Stimulated activated naive CD4-positive, alpha-beta T cell (primary cell): ENCODE results near the gene IFI27L1.
A peak's percentile ranks its signal among the peaks of the same experiment; 100 is the strongest.

Source experiments
- DNase-seq, 6 experiments: peaks; one replicate each; lab custom pipeline; 2025; lab: John Stamatoyannopoulos, UW

Gene IFI27L1

DNA sequence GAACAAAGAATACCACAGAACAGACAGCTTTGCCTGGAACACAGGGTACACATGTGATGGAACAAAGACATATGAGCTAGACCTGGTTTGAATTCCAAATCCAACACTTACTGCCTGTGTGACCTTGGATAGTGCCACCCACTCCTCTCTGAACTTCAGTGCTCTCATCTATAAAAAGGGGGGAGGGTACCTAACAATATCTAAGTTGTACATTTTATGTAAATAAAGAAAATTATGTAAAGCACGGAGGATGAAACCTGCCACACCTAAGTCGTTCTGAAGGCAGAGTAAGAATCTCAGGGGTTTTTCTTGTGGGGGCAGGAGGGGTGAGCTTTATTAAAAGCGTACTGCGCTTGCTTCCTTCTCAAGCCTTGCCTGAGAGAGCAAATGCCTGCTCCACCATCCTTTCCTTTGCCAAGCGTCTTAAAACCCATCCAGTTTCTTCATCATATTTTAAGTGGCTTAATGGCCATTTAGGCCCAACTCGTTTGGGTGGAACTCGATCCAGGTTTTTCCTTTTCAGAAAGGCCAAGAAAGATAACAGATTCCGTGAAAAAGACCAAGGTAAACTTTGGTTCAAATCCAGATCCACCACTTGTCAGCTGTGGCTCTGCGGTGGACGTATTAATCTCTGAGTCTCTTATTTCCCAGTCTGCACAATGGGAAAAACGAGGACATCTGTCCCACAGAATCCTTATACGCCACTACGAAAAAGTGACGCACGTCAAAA lies 1.1 kb upstream of the IFI27L1 start:
- DNase-seq = peak in 2 of 6 experiments; percentile 31 to 58

- no peak for DNase-seq
These were observed 293 bp downstream of the IFI27L1 start for GRCh38 chr14:94081386-94081820.

DNA sequence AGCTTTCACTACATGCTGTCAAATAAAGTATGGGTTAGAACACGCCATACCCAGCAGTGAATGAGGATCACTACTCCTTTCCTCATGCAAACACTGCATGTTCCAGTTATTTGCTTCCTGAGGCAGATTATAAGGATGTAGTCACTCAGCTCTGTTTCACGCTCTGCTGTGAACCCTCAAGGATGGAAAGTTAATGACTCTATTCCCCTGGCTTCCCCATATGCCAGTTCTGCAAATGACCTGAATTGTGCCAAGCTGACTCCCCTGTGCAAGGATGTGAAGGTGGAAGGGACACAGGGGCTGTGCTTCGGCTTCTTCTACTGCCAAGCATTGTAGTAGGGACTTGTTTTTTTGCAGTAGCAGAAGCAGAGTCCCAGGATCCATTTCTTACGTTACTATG lies 6.8 kb downstream of the IFI27L1 start:
- DNase-seq = no peak

DNA sequence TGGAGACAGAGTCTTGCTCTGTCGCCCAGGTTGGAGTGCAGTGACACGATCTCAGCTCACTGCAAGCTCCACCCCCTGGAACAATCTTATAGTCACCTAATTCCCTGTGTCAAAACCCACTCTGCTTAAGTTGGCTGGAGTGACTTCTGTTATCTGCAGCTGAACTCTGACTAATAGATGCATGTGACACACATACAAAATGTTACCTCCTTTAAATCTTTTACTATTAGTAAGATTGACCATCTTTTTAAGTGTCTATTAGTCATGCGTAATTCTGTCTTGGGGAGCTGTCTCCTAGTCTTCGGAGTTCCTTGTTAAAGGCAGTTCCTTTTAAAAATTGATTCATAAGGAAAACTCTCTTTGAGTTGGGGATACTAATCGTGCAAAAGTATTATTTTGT lies 7.4 kb downstream of the IFI27L1 start:
- DNase-seq = no peak

GRCh38 chr14:94089479-94089878 lies 8.4 kb downstream of the IFI27L1 start:
- no peak for DNase-seq

DNA sequence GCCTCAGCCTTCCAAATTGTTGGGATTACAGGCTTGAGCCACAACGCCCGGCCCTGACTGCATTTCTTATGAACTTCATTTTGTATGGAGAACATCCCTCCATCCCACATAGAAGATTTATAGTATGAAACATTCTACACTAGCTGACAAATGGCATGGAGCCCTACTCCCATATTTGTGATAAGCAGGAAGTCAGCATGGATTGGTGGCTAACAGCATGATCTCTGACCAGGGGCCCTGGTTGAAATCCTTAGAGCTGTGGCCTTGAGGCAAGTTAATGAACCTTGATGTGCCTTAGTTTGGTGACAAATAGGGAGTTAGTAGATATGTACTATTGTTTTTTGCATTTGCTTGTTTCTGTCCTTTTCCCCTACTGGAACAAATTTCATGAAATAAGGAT lies 12.3 kb downstream of the IFI27L1 start:
- DNase-seq = no peak

DNA sequence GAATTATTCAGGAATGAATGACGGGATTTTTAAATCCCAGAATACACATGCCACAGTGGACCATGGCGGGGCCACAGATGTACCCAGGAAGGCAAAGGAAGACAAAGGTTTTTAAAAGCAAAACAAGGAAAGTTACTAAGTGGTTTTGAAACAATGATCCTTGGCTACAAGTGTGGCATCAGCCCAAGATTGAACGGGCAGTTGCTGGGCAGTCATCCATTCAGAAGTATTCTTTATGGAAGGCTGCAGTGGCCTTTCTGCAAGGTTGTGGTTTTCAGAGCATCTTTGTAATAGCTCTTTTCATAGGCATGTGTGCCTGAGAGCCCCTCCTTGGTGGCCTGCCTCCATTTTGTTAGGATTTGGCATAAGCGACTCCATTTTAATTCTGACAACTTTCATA lies 16.0 kb downstream of the IFI27L1 start:
- no peak for DNase-seq

DNA sequence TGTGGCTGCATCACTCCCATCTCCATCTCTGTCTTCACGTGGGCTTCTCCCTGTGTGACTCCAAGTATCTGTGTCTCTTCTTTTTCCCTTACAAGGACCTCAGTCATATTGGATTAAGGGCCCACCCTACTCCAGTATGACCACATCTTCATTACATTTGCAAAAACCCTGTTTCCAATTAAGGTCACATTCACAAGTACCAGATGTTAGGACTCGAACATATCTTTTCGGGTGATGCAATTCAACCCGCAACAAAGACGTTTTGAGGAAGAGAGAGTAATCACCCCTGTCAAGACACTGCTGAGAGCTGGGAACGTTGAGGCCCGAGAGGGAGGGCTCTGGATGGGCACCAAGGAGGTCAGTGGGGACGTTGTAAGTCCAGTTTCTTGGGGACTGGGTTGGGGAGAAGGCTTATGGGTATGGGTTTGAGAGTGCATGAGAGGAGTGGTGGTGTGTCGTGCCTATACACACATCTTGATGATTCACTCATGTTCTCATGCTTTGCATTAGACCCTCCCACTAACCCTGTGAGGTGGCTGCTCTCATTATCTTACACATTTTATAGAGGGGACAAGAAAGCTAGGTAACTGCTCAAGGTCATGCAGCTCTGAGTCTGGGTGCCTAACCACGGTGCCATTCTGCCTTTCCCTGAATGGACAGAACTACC lies 17.3 kb downstream of the IFI27L1 start:
- no peak for DNase-seq

DNA sequence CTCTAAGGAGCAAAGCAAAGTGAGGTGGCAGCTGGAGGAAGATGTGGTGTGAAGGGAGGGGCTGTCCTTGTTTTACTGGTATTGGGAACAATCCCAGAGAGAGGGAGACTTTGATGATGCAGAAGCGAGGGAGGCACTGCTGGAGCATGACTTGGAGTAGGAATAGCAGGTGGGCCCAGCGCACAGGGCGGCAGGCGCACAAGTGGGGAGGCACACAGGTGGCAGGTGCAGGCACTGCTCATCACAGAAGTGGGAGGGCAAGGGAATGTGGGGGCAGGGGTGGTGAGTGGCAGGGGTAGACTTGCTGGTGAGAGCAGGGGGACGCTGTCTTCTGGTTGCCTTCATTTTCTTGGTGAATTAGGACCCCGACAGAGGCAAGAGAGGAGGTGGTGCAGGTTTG lies 17.9 kb downstream of the IFI27L1 start:
- DNase-seq = no peak

DNA sequence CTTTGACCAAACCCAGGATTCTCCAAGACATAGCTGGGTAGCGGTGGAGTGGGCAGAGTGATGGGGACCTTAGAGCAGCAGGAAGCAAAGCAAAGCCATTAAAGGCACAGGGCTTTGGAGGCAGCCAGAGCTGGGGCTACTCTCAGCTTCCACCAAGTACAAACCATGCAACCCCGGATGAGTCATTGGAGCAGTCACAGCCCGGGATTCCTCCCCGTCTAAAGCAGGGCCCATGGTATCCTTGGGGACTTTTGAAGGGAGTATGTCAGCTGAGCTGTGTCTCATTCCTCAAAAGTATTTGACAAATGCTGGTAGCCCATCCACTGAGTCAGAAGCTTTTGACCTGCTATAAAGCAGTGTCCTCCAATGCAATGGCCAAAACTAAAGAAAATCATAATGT lies 19.7 kb downstream of the IFI27L1 start:
- no peak for DNase-seq

- DNase-seq = no peak
These were observed 20.6 kb downstream of the IFI27L1 start for GRCh38 chr14:94101748-94102147.

- no peak for DNase-seq
These were observed 21.8 kb downstream of the IFI27L1 start for GRCh38 chr14:94102768-94103482.

- DNase-seq = no peak
These were observed 22.5 kb downstream of the IFI27L1 start for GRCh38 chr14:94103554-94104150.

- no peak for DNase-seq
These were observed 23.6 kb downstream of the IFI27L1 start for GRCh38 chr14:94104731-94105130.

DNA sequence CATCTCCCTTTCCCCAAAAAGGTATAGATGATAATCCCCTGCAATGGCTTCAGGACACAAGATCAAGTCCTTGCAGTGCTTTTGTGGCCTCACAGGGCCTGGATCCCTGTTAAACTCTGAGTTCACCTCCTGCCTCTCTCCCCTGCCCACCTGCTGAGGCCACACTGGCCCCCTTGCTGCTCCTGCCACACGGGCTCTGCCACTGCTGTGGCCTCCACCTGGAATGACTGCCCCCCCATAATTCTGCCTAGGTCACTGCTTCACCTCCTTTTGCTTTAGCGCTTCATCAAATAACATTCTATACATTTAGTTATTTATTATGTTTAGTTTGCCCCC lies 28.8 kb downstream of the IFI27L1 start:
- no peak for DNase-seq

GRCh38 chr14:94110552-94111181 lies 29.6 kb downstream of the IFI27L1 start, which contains the start of gene IFI27:
Gene IFI27 (plus strand): TSS chr14:94110736.
- no peak for DNase-seq

GRCh38 chr14:94111276-94112095 lies 30.4 kb downstream of the IFI27L1 start:
- no peak for DNase-seq

DNA sequence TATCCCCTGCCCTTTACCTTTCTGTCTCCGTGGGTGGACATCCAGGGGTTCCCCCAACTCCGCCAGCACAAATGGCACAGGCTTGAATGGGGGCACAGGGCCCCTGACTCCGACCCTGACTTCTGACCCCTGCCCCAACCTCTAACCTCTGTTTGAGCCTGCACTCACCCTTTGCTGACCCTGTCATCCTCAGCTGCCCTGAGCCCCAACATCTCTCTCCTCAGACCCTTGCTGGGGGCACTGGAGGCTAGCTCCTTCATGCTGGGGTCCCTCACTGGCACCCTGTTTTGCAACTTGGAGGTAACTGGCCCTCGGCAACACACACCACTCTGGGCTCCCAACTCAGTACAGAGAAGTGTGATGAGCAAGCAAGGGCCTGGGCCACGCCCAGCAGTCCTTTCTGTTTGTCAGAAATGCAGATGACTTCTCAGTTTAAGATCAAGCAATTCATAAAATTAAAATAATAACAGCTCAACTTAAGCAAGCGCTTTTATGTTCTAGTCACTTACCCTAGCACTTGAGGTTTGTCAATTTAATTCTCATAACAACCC lies 31.5 kb downstream of the IFI27L1 start:
- DNase-seq = no peak

- DNase-seq = no peak
These were observed 32.0 kb downstream of the IFI27L1 start for GRCh38 chr14:94113073-94113472.

DNA sequence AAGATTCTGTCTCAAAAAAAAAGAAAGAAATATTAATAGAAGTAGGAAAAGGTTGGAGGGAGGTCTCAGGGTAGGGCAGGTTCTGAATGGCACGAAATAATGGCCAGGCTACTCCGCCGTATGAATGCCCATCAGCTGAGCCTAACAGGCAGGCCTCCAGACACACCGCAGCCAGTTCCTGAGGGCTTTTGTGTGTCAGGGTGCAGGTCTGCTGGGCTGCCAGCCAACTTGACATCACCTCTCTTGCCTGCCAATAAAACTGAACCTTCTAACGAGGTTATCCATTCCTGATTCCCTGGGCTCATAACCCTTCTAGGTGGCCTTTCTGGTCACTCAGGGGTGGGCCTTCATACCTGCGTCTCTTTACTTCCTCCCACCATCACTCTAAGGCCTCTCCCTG lies 32.4 kb downstream of the IFI27L1 start:
- DNase-seq = no peak
